Raji (cell line): ENCODE measurements around the gene NCS1.

Experiments used
- POLR2A ChIP-seq: IDR thresholded peaks from 2 replicates; pipeline ENCODE4 v1.6.1; 2011; ENCODE audit warnings: low read depth, low read length, control low read depth; ENCODE audit not compliant: insufficient read depth

NCS1 gene

DNA sequence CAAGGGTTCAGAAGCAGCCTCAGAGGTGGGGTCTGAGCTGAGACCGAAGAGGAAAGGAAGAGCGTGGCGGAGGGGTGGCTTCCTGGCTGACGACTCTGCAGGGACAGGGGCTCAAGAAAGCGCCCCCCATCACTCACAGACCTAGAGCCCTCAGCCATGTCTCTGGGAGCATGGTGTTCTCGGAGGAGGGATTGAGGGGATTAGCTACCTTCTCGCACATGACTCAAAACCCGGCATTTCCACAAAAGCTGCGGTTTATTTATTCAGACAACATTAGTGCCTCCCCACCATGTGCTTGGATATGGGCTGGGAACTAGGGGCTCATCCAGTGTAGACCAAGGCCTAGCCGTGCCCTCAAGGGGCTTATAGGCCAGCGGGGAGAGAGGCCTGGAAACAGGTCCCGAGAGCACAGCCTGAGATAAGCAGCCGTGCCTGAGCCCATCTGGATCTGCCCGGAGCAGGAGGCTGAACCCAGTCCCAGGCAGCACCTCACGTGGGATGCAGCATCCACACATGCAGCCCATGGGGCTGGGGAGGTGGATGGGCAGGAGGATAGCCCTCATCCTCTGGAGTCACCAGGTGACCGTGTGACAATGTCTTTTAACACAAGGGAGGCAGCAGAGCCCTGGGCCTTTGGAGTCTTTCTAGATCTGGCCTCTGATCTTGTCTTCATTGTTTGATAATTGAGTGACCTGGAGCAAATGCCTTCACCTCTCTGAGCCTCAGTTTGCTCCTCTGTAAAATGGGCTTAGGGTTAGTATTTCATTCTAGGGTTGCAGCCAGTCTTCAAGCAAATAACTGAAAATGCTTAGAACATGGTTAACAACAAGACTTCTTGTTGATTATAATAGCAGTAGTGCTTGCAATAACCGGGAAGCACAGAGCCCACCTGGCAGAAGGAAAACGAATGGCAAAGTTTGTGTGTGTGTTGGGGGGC, 92.5 kb downstream of the NCS1 start:
- no peak for TF ChIP-seq POLR2A

- TF ChIP-seq POLR2A: no peak
These were observed 93.4 kb downstream of the NCS1 start, which contains the start of gene HMCN2 for GRCh38 chr9:130265431-130266235. Gene HMCN2, plus strand, starts transcription at chr9:130265760. Its CDS starts 119 bp downstream, at chr9:130265879.

DNA sequence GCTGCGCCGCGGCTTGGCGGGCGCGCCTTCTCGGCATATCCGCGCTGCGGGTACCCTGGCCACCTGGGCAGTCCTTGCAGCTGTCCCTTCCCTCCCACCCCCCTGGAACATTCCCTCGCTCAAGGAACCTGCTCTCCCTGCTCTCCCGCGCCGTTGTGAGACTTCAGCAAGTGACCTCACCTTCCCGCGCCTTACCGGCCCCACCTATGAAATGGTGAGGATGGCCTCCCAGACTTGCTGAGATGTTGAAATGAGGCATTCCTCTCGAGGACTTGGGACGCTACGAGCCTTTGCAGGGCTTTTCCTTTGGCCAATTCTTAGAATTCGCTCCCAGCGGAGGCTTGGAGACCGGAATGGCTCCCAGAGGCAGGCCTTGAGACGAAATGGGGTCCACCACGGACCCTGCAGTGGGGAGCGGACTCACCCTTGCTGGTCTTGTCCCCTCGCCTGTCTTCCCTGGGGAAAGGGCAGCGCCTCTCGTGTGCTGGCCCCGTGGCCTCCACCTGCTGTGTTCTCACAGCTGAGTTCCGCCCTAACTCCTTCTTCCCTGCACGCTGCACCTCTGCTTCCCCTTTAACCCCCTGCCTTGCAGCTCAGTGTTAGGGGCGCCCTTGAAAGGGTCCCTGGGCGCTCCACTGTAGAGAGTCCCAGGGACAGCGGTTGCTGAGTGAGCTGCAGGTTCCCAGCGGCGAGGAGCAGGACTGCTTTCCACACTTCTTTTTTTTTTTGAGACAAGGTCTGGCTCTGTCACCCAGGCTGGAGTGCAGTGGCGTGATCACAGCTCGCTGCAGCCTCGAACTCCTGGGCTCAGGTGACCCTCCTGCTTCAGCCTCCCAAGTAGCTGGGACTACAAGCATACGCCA, 94.3 kb downstream of the NCS1 start:
- TF ChIP-seq POLR2A: no peak

- no peak for TF ChIP-seq POLR2A
These were observed 95.7 kb downstream of the NCS1 start for GRCh38 chr9:130267930-130268329.

- no peak for TF ChIP-seq POLR2A
These were observed 96.5 kb downstream of the NCS1 start for GRCh38 chr9:130268521-130269211.

- TF ChIP-seq POLR2A: no peak
These were observed 99.3 kb downstream of the NCS1 start for GRCh38 chr9:130271473-130271872.

- TF ChIP-seq POLR2A: no peak
These were observed 103.0 kb downstream of the NCS1 start for GRCh38 chr9:130275156-130275555.

DNA sequence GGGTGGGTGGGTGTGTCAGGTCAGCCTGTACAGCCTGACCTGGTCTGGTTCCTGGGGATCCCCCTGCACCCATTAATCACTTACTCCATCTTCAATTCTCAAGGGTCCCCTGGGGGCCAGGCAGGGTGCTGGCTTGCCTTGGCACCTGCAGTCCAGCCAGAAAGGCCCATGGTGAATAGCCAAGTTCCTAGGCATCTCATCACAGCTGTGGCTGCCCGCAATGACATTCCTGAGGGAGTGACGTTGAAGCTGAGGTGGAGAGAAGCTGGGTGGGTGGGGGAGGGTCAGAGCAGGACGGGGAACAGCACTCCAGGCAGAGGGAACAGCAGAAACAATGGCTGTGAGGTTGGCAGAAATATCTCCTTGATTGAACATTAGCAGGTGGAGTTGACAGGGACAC, 103.9 kb downstream of the NCS1 start:
- TF ChIP-seq POLR2A: no peak

DNA sequence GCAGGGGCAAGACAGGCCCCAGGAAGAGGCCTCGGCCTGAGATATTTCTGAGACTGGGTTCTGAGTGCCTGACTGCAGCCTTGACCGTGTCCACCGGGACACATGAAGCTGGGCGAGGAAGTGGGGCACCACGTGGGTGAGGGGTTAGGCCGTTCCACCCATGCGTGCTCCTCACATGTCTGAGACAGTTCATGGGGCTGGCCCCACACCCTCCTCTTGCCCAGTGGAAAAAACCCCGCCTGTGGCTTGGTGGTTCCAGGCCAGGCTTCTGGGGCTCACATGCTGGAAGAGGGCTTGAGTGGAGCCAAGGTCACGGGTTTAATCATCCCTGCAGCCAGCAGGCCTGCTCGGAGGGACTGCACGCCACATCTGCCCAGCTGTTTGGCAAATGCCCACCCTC, 104.8 kb downstream of the NCS1 start:
- TF ChIP-seq POLR2A: no peak

DNA sequence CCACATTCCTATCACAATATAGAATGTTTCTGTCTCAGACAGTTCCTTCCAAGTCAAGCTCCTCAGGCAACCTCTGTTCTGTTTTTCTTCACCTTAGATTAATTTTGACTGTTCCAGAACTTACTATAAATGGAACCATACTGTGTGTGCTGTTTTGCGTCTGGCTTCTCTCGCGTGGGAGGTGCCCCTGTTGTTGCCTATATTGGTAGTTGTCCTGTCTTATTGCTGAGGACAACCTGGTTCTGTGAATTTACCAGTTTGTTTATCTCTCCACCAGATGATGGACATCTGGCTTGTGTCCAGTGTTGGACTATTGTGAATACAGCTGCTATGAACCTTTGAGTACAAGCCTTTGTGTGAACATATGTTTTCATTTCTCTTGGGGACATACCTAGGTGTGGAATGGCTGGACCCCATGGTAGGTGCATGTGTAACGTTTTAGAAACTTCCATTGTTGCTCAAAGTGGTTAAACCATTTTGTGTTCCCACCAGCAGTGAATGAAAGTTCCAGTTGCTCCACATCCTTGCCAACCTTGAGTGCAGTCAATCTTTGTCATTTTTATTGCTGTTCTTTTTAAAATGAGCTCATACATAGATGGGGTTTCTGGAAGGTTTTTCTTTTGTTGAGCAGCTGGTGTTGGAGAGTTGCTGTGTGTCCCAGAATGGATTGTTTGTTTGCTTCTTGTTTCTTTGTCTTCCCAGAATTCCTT, 111.5 kb downstream of the NCS1 start:
- TF ChIP-seq POLR2A: no peak

DNA sequence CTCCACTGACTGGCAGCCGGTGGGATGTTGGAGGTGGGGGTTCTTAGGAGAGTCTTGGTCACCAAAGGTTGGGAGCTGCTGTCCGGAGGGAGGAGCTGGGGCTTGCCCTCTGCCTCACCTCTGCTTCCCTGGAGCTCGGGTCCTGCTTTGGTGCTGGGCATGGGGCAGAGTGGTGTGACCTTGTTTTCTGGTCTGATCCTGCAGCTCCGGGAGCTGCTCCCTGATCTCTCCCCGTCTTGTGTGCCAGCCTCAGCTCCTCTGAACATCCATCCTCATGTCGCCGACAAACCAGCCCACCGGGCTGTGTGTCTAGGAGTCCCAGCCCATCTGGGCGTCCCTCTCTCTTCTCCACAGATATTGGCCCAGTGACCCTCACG, 112.0 kb downstream of the NCS1 start:
- TF ChIP-seq POLR2A: no peak

DNA sequence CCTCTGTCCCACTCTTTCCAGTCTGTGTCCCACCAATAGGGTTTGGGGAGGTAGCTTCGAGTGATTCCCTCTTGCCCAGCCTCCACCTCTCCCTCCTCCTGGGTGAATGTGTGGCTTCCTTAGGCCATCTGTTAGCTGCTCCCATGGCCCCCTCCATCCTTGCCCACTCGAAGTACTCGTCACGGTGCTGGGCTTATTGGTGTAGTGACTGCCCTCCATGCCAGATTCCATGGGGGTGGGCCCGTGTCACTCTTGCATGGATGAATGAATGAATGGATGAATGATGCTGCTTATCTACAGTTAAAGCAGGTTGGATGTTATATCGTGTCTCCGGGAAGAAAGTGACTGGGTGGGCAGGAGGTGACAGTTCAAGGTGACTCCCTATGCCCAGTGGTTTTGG, 112.5 kb downstream of the NCS1 start:
- no peak for TF ChIP-seq POLR2A

DNA sequence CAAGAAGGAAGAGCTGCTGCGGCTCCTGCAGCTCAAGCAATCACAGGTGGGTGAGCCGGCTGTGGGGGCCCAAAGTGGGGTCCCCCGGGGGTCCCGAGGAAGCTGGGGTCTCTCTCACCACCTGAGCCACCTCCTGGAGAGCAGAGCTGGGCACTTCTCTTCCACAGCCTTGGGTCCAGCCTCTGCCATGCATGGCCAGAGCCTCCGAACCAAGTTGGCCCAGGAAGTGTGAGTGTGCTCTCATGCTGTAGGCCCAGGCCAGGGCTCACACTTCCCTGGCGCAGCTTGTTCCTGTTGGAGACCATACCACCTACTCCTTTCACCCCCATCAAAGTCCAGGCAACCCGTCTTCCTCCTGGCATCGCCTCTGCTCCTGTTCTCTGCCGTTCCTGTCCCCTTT, 113.1 kb downstream of the NCS1 start:
- TF ChIP-seq POLR2A: no peak
